Measurements from ENCODE around the gene INTS7. TPM values are rescaled to one million over a fixed set of nuclear protein-coding genes. Genes with fewer than 3 reads are reported as not detected.
"Not testable (repeated sequence)": the region's sequence is repeated elsewhere in the genome, so short reads cannot be mapped to it uniquely, and the experiment has no call there.

The INTS7 gene
- total and polyA plus RNA-seq, 11 donors = 3.6 to 12.9 (median 9.1) TPM

GRCh38 chr1:212002536-212002935, 32.8 kb downstream of the INTS7 start:
- ATAC-seq = no peak
- H3K36me3 ChIP-seq = peaks cover 0 to 58% (median 40%) of the 10 kb centered on the region in 9 donors
- no peaks in the 10 kb centered on the region for H3K4me1 ChIP-seq

GRCh38 chr1:211997426-211997825, 37.9 kb downstream of the INTS7 start:
- H3K27ac ChIP-seq; H3K27me3 ChIP-seq; H3K4me1 ChIP-seq; ATAC-seq; H3K4me3 ChIP-seq; DNase-seq; intact Hi-C loops (cut with DNase I): not testable (repeated sequence)
- peaks cover 0 to 42% (median 11%) of the 10 kb centered on the region in 9 donors for H3K36me3 ChIP-seq
- peaks cover 0 to 13% (median 0%) of the 10 kb centered on the region in 12 donors for H3K9me3 ChIP-seq
- 94 to 99% (median 97%) methylated on average over 4 of the region's 4 CpGs for WGBS, 4 donors

More at GRCh38 chr1:212002536-212002935, 32.8 kb downstream of the INTS7 start:
- Histone ChIP-seq H3K27ac (no peak overlapping the region), H3K4me3 (no peak overlapping the region), H3K27me3 (no peaks in the 10 kb centered on the region), H3K9me3 (peaks cover 0 to 7% (median 0%) of the 10 kb centered on the region in 12 donors)
- DNase-seq = no peak
- WGBS, 4 donors = 76 to 86% (median 81%) methylated on average over 3 of the region's 3 CpGs
- intact Hi-C loops (cut with DNase I) = loop anchor here in 1 of 10 donors (10.0 kb wide), 1 partner anchor 318 kb away; no protein-coding TSS in a partner anchor
- TF ChIP-seq CTCF (IDR thresholded peaks at IDR 0.05) = no peak
- no peak for TF ChIP-seq POLR2A (IDR thresholded peaks at IDR 0.05)

GRCh38 chr1:211991695-211992094, 43.7 kb downstream of the INTS7 start:
- H3K4me1 ChIP-seq = no peaks in the 10 kb centered on the region
- H3K27ac ChIP-seq = no peak overlapping the region
- H3K9me3 ChIP-seq = no peaks in the 10 kb centered on the region
- TF ChIP-seq POLR2A (IDR thresholded peaks at IDR 0.05) = no peak
- TF ChIP-seq CTCF (IDR thresholded peaks at IDR 0.05) = no peak
- intact Hi-C loops (cut with DNase I) = no loop called here
- DNase-seq = no peak
- H3K36me3 ChIP-seq = peaks cover 0 to 25% (median 13%) of the 10 kb centered on the region in 9 donors
- H3K27me3 ChIP-seq = no peaks in the 10 kb centered on the region
- no peak for ATAC-seq
- no peak overlapping the region for H3K4me3 ChIP-seq

GRCh38 chr1:211986628-211987254, 48.6 kb downstream of the INTS7 start:
- 86 to 98% (median 97%) methylated on average over 7 of the region's 7 CpGs for WGBS, 4 donors

More at GRCh38 chr1:211986628-211987254, 48.6 kb downstream of the INTS7 start:
- H3K9me3 ChIP-seq = no peaks in the 10 kb centered on the region
- TF ChIP-seq CTCF (IDR thresholded peaks at IDR 0.05) (no peak), POLR2A (IDR thresholded peaks at IDR 0.05) (no peak)
- H3K4me3 ChIP-seq = no peak overlapping the region
- peaks cover 0 to 47% (median 39%) of the 10 kb centered on the region in 9 donors for H3K36me3 ChIP-seq
- intact Hi-C loops (cut with DNase I) = no loop called here
- ATAC-seq (no peak), DNase-seq (no peak)
- no peaks in the 10 kb centered on the region for H3K4me1 ChIP-seq
- H3K27ac ChIP-seq = no peak overlapping the region
- H3K27me3 ChIP-seq = no peaks in the 10 kb centered on the region
